ENCODE results near the gene SCYL1. TPM values are rescaled to one million over a fixed set of nuclear protein-coding genes. Genes with fewer than 3 reads are reported as not detected.

SCYL1 gene
- total RNA-seq (59.0 TPM), polyA plus RNA-seq (10 to 100 TPM; 24.3 to 31.2 (median 29.0) TPM)

- H3K27me3 Mint-ChIP-seq = no peaks in the 10 kb centered on the region
- Histone ChIP-seq H3K36me3 (ENCODE audit: control insufficient read depth, insufficient read depth, low read length) (peaks cover 9% of the 10 kb centered on the region), H3K4me1 (ENCODE audit: control insufficient read depth, insufficient read depth, low read length, poor library complexity, severe bottlenecking) (peaks cover 46% of the 10 kb centered on the region), H3K9me3 (ENCODE audit: control insufficient read depth in 2 of 2, low read length in 2 of 2) (no peaks in the 10 kb centered on the region), H3K27ac (ENCODE audit: insufficient read depth, low read length, poor library complexity, severe bottlenecking) (peak within 1 kb of the TSS; percentile 79), H3K4me3 (ENCODE audit: low read depth, low read length) (peak within 1 kb of the TSS; percentile 69), H3K27me3 (ENCODE audit: control insufficient read depth, insufficient read depth, low read length) (no peaks in the 10 kb centered on the region)
- H3K27ac Mint-ChIP-seq = peak within 1 kb of the TSS; percentile 93 to 96 (median 95)
- H3K9me3 Mint-ChIP-seq = no peaks in the 10 kb centered on the region
- peak; percentile 74 to 77 (median 76) for DNase-seq
- peaks cover 3% of the 10 kb centered on the region for H3K36me3 Mint-ChIP-seq
- peak; percentile 80 for ATAC-seq (ENCODE audit: low read depth in 2 of 2)
- H3K4me3 Mint-ChIP-seq = peak within 1 kb of the TSS; percentile 83 to 92 (median 88)
- peaks cover 18 to 60% (median 31%) of the 10 kb centered on the region in 4 donors for H3K4me1 Mint-ChIP-seq
These were observed at the start of gene SCYL1 for GRCh38 chr11:65524741-65525545. TSS of gene SCYL1 (plus strand) at chr11:65525083. CDS start at chr11:65525154, 71 bp downstream.

- Mint-ChIP-seq H3K27ac (peak overlapping the region; percentile 97 to 100 (median 98)), H3K27me3 (no peaks in the 10 kb centered on the region), H3K4me3 (peak overlapping the region; percentile 92 to 100 (median 97)), H3K36me3 (no peaks in the 10 kb centered on the region), H3K4me1 (peaks cover 10 to 29% (median 18%) of the 10 kb centered on the region in 4 donors), H3K9me3 (peaks cover 0 to 2% (median 0%) of the 10 kb centered on the region in 7 donors)
- Histone ChIP-seq H3K4me1 (ENCODE audit: control insufficient read depth, insufficient read depth, low read length, poor library complexity, severe bottlenecking) (peaks cover 33% of the 10 kb centered on the region), H3K4me3 (ENCODE audit: low read depth, low read length) (peak overlapping the region; percentile 75), H3K27ac (ENCODE audit: insufficient read depth, low read length, poor library complexity, severe bottlenecking) (peak overlapping the region; percentile 96), H3K27me3 (ENCODE audit: control insufficient read depth, insufficient read depth, low read length) (no peaks in the 10 kb centered on the region), H3K9me3 (ENCODE audit: control insufficient read depth in 2 of 2, low read length in 2 of 2) (no peaks in the 10 kb centered on the region), H3K36me3 (ENCODE audit: control insufficient read depth, insufficient read depth, low read length) (no peaks in the 10 kb centered on the region)
- DNase-seq (no peak), ATAC-seq (ENCODE audit: low read depth in 2 of 2) (peak in 1 of 2 donors; percentile 10)
These were observed 48.2 kb upstream of the SCYL1 start for GRCh38 chr11:65476632-65477148.

GRCh38 chr11:65477149-65477965 is 47.5 kb upstream of the SCYL1 start:
- Histone ChIP-seq H3K27ac (ENCODE audit: insufficient read depth, low read length, poor library complexity, severe bottlenecking) (peak overlapping the region; percentile 96), H3K4me1 (ENCODE audit: control insufficient read depth, insufficient read depth, low read length, poor library complexity, severe bottlenecking) (peaks cover 26% of the 10 kb centered on the region), H3K9me3 (ENCODE audit: control insufficient read depth in 2 of 2, low read length in 2 of 2) (no peaks in the 10 kb centered on the region), H3K27me3 (ENCODE audit: control insufficient read depth, insufficient read depth, low read length) (no peaks in the 10 kb centered on the region), H3K36me3 (ENCODE audit: control insufficient read depth, insufficient read depth, low read length) (no peaks in the 10 kb centered on the region), H3K4me3 (ENCODE audit: low read depth, low read length) (peak overlapping the region; percentile 76)
- no peaks in the 10 kb centered on the region for H3K27me3 Mint-ChIP-seq
- no peaks in the 10 kb centered on the region for H3K36me3 Mint-ChIP-seq
- peak; percentile 82 to 87 for ATAC-seq (ENCODE audit: low read depth in 2 of 2)
- peak overlapping the region; percentile 97 to 100 (median 100) for H3K27ac Mint-ChIP-seq
- H3K9me3 Mint-ChIP-seq = peaks cover 0 to 2% (median 0%) of the 10 kb centered on the region in 7 donors
- DNase-seq = peak; percentile 77 to 93 (median 85)
- H3K4me1 Mint-ChIP-seq = peaks cover 5 to 22% (median 13%) of the 10 kb centered on the region in 4 donors
- H3K4me3 Mint-ChIP-seq = peak overlapping the region; percentile 92 to 100 (median 97)

GRCh38 chr11:65478388-65479183 is 46.3 kb upstream of the SCYL1 start:
- peak overlapping the region; percentile 96 for H3K27ac ChIP-seq (ENCODE audit: insufficient read depth, low read length, poor library complexity, severe bottlenecking)
- peaks cover 22% of the 10 kb centered on the region for H3K4me1 ChIP-seq (ENCODE audit: control insufficient read depth, insufficient read depth, low read length, poor library complexity, severe bottlenecking)
- Mint-ChIP-seq H3K4me1 (peaks cover 5 to 18% (median 14%) of the 10 kb centered on the region in 4 donors), H3K4me3 (peak overlapping the region in 3 of 4 donors; percentile 32 to 75 (median 57)), H3K27me3 (no peaks in the 10 kb centered on the region), H3K36me3 (no peaks in the 10 kb centered on the region), H3K9me3 (peaks cover 0 to 2% (median 0%) of the 10 kb centered on the region in 7 donors), H3K27ac (peak overlapping the region in 2 of 3 donors; percentile 59 to 97)
- H3K9me3 ChIP-seq (ENCODE audit: control insufficient read depth in 2 of 2, low read length in 2 of 2) = no peaks in the 10 kb centered on the region
- peak overlapping the region; percentile 26 for H3K4me3 ChIP-seq (ENCODE audit: low read depth, low read length)
- ATAC-seq (ENCODE audit: low read depth in 2 of 2) (no peak), DNase-seq (no peak)
- no peaks in the 10 kb centered on the region for H3K27me3 ChIP-seq (ENCODE audit: control insufficient read depth, insufficient read depth, low read length)
- no peaks in the 10 kb centered on the region for H3K36me3 ChIP-seq (ENCODE audit: control insufficient read depth, insufficient read depth, low read length)

- Mint-ChIP-seq H3K27me3 (no peaks in the 10 kb centered on the region), H3K4me3 (peak overlapping the region; percentile 22 to 75 (median 32)), H3K9me3 (peaks cover 0 to 2% (median 0%) of the 10 kb centered on the region in 7 donors), H3K27ac (no peak overlapping the region), H3K36me3 (no peaks in the 10 kb centered on the region), H3K4me1 (peaks cover 5 to 18% (median 14%) of the 10 kb centered on the region in 4 donors)
- Histone ChIP-seq H3K9me3 (ENCODE audit: control insufficient read depth in 2 of 2, low read length in 2 of 2) (no peaks in the 10 kb centered on the region), H3K27ac (ENCODE audit: insufficient read depth, low read length, poor library complexity, severe bottlenecking) (no peak overlapping the region), H3K27me3 (ENCODE audit: control insufficient read depth, insufficient read depth, low read length) (no peaks in the 10 kb centered on the region), H3K4me3 (ENCODE audit: low read depth, low read length) (no peak overlapping the region), H3K4me1 (ENCODE audit: control insufficient read depth, insufficient read depth, low read length, poor library complexity, severe bottlenecking) (peaks cover 22% of the 10 kb centered on the region), H3K36me3 (ENCODE audit: control insufficient read depth, insufficient read depth, low read length) (no peaks in the 10 kb centered on the region)
- DNase-seq (no peak), ATAC-seq (ENCODE audit: low read depth in 2 of 2) (no peak)
These were observed 45.4 kb upstream of the SCYL1 start for GRCh38 chr11:65479184-65480145.

GRCh38 chr11:65482306-65482850 is 42.5 kb upstream of the SCYL1 start:
- Histone ChIP-seq H3K4me3 (ENCODE audit: low read depth, low read length) (no peak overlapping the region), H3K4me1 (ENCODE audit: control insufficient read depth, insufficient read depth, low read length, poor library complexity, severe bottlenecking) (peaks cover 10% of the 10 kb centered on the region), H3K36me3 (ENCODE audit: control insufficient read depth, insufficient read depth, low read length) (no peaks in the 10 kb centered on the region), H3K27ac (ENCODE audit: insufficient read depth, low read length, poor library complexity, severe bottlenecking) (no peak overlapping the region), H3K27me3 (ENCODE audit: control insufficient read depth, insufficient read depth, low read length) (no peaks in the 10 kb centered on the region), H3K9me3 (ENCODE audit: control insufficient read depth in 2 of 2, low read length in 2 of 2) (no peaks in the 10 kb centered on the region)
- H3K27me3 Mint-ChIP-seq = peaks cover 6% of the 10 kb centered on the region
- H3K4me3 Mint-ChIP-seq = no peak overlapping the region
- DNase-seq = no peak
- ATAC-seq (ENCODE audit: low read depth in 2 of 2) = no peak
- H3K4me1 Mint-ChIP-seq = peaks cover 0 to 7% (median 5%) of the 10 kb centered on the region in 4 donors
- no peaks in the 10 kb centered on the region for H3K9me3 Mint-ChIP-seq
- H3K27ac Mint-ChIP-seq = no peak overlapping the region
- H3K36me3 Mint-ChIP-seq = no peaks in the 10 kb centered on the region
